Activated CD4-positive, alpha-beta memory T cell treated with anti-CD3 and anti-CD28 coated beads, Interleukin-2, amount 10 ng/mL, durations not matched to agents 7 days and 5 days (primary cell): ENCODE measurements around the gene ESRRA. TPM values are rescaled to one million over a fixed set of nuclear protein-coding genes. Genes with fewer than 3 reads are reported as not detected.

Source experiments
- CTCF ChIA-PET: fragments of 350-600 bp; sonication (Branson Sonifier 250); formaldehyde crosslinking; loops from one replicate; lab custom pipeline; 2021; ENCODE audit warnings: antibody characterized with exemption, inconsistent platforms; lab: Charles Lee
- POLR2A ChIA-PET: fragments of 350-600 bp; sonication (Branson Sonifier 250); formaldehyde crosslinking; loops from one replicate; lab custom pipeline; 2021; ENCODE audit warnings: antibody characterized with exemption; lab: Charles Lee
- DNase-seq: peaks from one replicate; pipeline ENCODE4 v3.0.0-alpha.2; 2020
- H3K27ac Mint-ChIP-seq: one replicate; pipeline ENCODE4 v1.8.0; 2021; ENCODE audit warnings: mild to moderate bottlenecking, mixed read lengths
- H3K27me3 Mint-ChIP-seq: one replicate; pipeline ENCODE4 v1.8.0; 2021; ENCODE audit warnings: mixed read lengths
- H3K36me3 Mint-ChIP-seq: one replicate; pipeline ENCODE4 v1.8.0; 2021; ENCODE audit warnings: low read depth, mixed read lengths
- H3K4me1 Mint-ChIP-seq: one replicate; pipeline ENCODE4 v1.8.0; 2021; ENCODE audit warnings: mixed read lengths
- H3K4me3 Mint-ChIP-seq: one replicate; pipeline ENCODE4 v1.8.0; 2021; ENCODE audit warnings: mild to moderate bottlenecking, mixed read lengths
- H3K9me3 Mint-ChIP-seq: one replicate; pipeline ENCODE4 v1.8.0; 2021; ENCODE audit warnings: mixed read lengths
- total RNA-seq, 2 experiments: library from RNA; stranded (reverse); gene quantifications; one replicate each; pipeline ENCODE4 v1.2.3, GENCODE V29; 2021

The ESRRA gene
- total RNA-seq, 2 experiments from 2014 or later: 38.5 to 42.2 TPM

DNA sequence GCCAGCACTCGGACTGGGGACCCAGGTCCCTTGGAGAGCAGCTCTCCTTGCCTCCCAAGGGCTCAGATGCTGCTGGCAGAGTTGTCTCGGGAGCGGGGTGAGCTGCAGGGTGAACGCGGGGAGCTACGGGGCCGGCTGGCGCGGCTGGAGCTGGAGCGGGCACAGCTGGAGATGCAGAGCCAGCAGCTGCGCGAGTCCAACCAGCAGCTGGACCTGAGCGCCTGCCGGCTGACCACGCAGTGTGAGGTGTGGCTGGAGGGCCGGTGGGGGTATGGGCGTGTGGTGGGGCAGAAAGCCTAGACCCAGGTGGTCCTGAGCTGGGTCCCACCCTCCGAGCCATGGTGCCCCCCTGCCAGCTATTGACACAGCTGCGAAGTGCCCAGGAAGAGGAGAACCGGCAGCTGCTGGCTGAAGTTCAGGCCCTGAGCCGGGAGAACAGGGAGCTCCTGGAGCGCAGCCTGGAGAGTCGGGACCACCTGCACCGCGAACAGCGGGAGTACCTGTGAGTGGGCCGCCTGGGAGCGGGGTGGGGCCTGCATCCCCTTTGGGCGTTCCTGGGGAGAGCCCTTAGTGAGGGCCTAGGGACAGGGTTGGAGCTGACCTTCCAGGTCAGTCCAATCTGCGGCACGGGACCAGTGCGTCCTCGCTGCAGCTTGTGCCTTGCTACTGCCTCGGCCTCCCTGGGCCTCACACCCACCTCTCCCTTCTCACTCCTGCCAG, 47.8 kb downstream of the ESRRA start:
- Mint-ChIP-seq H3K27ac (no peak overlapping the region), H3K36me3 (peaks cover 9% of the 10 kb centered on the region), H3K4me3 (no peak overlapping the region), H3K4me1 (peaks cover 13% of the 10 kb centered on the region), H3K27me3 (no peaks in the 10 kb centered on the region), H3K9me3 (no peaks in the 10 kb centered on the region)
- no peak for DNase-seq
- CTCF ChIA-PET: interaction anchor here (0.7 to 3.9 kb wide), 2 partner anchors 11 to 21 kb away, joined by 3 to 16 read pairs; no protein-coding TSS in a partner anchor
- POLR2A ChIA-PET: interaction anchor here (1.3 to 4.2 kb wide), 3 partner anchors 13 to 36 kb away, joined by 4 to 13 read pairs (median 13); partner anchors contain the start of genes CCDC88B, PRDX5 and TRMT112

GRCh38 chr11:64353715-64354506, 48.6 kb downstream of the ESRRA start:
- Mint-ChIP-seq H3K4me1 (peaks cover 15% of the 10 kb centered on the region), H3K27ac (no peak overlapping the region), H3K9me3 (no peaks in the 10 kb centered on the region), H3K4me3 (no peak overlapping the region), H3K36me3 (peaks cover 7% of the 10 kb centered on the region), H3K27me3 (no peaks in the 10 kb centered on the region)
- ChIA-PET CTCF (interaction anchor here (0.7 to 3.9 kb wide), 3 partner anchors 12 to 23 kb away, joined by 3 to 16 read pairs (median 6); no protein-coding TSS in a partner anchor), POLR2A (interaction anchor here (1.3 to 4.2 kb wide), 3 partner anchors 14 to 37 kb away, joined by 4 to 13 read pairs (median 13); partner anchors contain the start of genes CCDC88B, PRDX5 and TRMT112)
- no peak for DNase-seq

DNA sequence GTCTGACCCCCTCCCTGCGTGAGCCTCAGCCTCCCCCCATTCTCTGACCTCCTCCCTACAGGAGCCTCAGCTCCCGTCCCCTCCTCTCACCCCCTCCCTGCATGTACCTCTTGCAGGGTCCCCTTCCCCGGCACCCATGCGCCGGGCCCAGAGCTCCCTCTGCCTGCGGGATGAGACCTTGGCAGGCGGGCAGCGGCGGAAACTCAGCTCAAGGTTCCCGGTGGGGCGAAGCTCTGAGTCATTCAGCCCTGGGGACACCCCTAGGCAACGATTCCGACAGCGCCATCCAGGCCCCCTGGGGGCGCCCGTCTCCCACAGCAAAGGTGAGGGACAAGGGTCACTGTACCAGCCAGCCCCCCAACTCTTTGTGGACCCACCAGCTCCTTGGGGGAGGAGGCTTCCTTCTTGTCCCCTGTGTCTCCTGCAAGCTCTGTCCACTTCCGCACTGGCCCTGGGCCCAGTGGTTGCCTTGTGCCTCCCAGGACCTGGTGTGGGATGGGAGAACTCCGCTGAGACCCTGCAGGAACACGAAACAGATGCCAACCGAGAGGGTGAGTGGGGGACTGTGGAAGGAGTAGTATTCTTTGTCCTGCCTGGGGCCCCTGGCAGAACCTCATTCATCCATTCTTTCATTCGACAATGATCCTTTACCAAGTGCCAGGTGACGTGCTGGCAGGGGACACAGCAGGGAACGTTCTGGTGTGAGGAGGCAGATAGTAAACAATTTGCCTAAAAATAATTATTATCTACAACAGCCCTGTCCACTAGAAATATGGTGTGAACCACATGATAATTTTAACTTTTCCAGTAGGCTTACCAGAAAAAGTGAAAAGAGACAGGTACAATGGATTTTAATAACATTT, 50.0 kb downstream of the ESRRA start:
- Mint-ChIP-seq H3K4me1 (peaks cover 25% of the 10 kb centered on the region), H3K27ac (no peak overlapping the region), H3K36me3 (peaks cover 11% of the 10 kb centered on the region), H3K27me3 (no peaks in the 10 kb centered on the region), H3K9me3 (no peaks in the 10 kb centered on the region), H3K4me3 (no peak overlapping the region)
- POLR2A ChIA-PET: interaction anchor here (0.6 to 4.2 kb wide), 3 partner anchors 9 to 38 kb away, joined by 3 to 13 read pairs (median 13); partner anchors contain the start of genes CCDC88B, PRDX5 and TRMT112
- DNase-seq: peak; percentile 26
- CTCF ChIA-PET: interaction anchor here (0.6 to 3.9 kb wide), 8 partner anchors 13 to 149 kb away, joined by 3 to 16 read pairs (median 4); partner anchors contain the start of genes FERMT3 and PRDX5

- CTCF ChIA-PET: interaction anchor here (0.9 to 4.1 kb wide), 10 partner anchors 14 to 150 kb away, joined by 3 to 28 read pairs (median 5); partner anchors contain the start of genes CCDC88B, FERMT3, PRDX5 and TRMT112
- Mint-ChIP-seq H3K9me3 (no peaks in the 10 kb centered on the region), H3K4me3 (peak overlapping the region; percentile 10), H3K4me1 (peaks cover 36% of the 10 kb centered on the region), H3K27me3 (no peaks in the 10 kb centered on the region), H3K27ac (peak overlapping the region; percentile 72), H3K36me3 (peaks cover 22% of the 10 kb centered on the region)
- POLR2A ChIA-PET: interaction anchor here (0.6 to 5.1 kb wide), 4 partner anchors 7 to 39 kb away, joined by 3 to 29 read pairs (median 3); partner anchors contain the start of genes PRDX5 and TRMT112
- DNase-seq: peak; percentile 53
Measured at GRCh38 chr11:64356498-64357411, 51.4 kb downstream of the ESRRA start.

DNA sequence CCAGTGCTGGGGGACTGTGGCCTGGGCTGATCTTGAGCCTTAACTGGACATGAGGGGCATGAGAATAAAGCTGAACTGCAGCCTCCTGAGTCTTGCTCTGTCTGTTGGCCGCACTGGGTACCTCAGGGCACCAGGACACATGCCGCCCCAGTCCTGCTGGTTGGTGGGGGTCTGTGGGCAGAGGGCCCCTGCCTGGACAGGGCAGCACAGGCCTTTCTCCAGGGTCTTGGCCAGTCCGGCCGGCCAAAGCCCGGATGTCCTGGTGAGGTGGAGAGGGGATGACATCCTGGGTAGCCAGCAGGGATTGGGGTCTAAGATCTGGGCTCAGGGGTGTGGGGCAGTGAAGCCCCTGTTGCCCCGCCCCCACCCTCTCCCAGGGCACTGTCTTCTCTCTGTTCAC, 52.1 kb downstream of the ESRRA start:
- CTCF ChIA-PET: interaction anchor here (0.9 to 4.1 kb wide), 10 partner anchors 9 to 151 kb away, joined by 3 to 28 read pairs (median 5); partner anchors contain the start of genes CCDC88B, FERMT3, PRDX5 and TRMT112
- Mint-ChIP-seq H3K4me1 (peaks cover 40% of the 10 kb centered on the region), H3K36me3 (peaks cover 29% of the 10 kb centered on the region), H3K9me3 (no peaks in the 10 kb centered on the region), H3K4me3 (no peak overlapping the region), H3K27ac (peak overlapping the region; percentile 89), H3K27me3 (no peaks in the 10 kb centered on the region)
- DNase-seq: no peak
- POLR2A ChIA-PET: interaction anchor here (0.7 to 5.1 kb wide), 6 partner anchors 8 to 151 kb away, joined by 3 to 29 read pairs (median 6); partner anchors contain the start of genes CCDC88B, FERMT3, PRDX5 and TRMT112

DNA sequence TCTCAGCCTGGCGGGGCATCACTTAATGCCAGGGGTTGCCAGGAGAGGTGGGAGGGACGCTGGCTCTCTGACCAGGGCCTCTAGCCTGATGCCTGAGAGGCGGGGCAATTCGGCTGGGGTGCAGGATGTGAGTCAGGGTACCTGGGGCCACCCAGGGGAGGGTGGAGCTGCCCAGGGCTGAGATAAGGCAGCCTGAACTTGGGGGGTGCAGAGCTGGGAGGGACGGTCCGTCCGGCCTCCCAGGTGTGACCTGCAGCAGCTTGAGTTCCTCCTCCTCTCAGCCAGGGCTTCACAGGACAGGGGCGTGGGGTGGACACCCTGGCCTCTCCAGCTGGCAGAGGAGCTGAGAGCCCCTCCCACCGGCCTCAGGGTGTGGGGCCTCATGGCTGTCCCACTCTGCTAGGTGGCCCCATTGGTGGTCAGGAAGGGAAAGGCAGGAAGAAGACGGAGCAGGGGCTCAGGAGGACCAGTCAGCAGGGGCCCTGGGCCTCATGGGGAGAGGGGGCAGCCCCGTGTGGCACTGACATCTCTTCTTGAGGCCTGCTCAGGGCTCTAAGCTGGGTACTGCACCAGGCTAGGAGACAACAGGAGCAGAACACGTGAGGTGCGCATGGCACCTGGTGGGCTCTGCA, 52.7 kb downstream of the ESRRA start:
- Mint-ChIP-seq H3K36me3 (peaks cover 32% of the 10 kb centered on the region), H3K4me1 (peaks cover 40% of the 10 kb centered on the region), H3K27ac (peak overlapping the region; percentile 89), H3K27me3 (no peaks in the 10 kb centered on the region), H3K9me3 (no peaks in the 10 kb centered on the region), H3K4me3 (peak overlapping the region; percentile 70)
- CTCF ChIA-PET: interaction anchor here (0.6 to 4.1 kb wide), 7 partner anchors 10 to 91 kb away, joined by 3 to 28 read pairs (median 6); partner anchors contain the start of genes CCDC88B, PRDX5 and TRMT112
- DNase-seq: peak; percentile 77
- POLR2A ChIA-PET: interaction anchor here (1.1 to 5.1 kb wide), 6 partner anchors 9 to 421 kb away, joined by 3 to 29 read pairs (median 7); partner anchors contain the start of genes CCDC88B, FERMT3, PRDX5 and SF1

GRCh38 chr11:64358536-64358906, 53.2 kb downstream of the ESRRA start:
- DNase-seq: no peak
- Mint-ChIP-seq H3K4me1 (peaks cover 40% of the 10 kb centered on the region), H3K27me3 (no peaks in the 10 kb centered on the region), H3K27ac (peak overlapping the region; percentile 89), H3K4me3 (peak overlapping the region; percentile 70), H3K36me3 (peaks cover 34% of the 10 kb centered on the region), H3K9me3 (no peaks in the 10 kb centered on the region)
- POLR2A ChIA-PET: interaction anchor here (1.5 to 5.1 kb wide), 5 partner anchors 9 to 420 kb away, joined by 4 to 29 read pairs (median 8); partner anchors contain the start of genes CCDC88B, FERMT3, PRDX5 and SF1
- CTCF ChIA-PET: interaction anchor here (0.6 to 4.1 kb wide), 7 partner anchors 10 to 91 kb away, joined by 3 to 28 read pairs (median 6); partner anchors contain the start of genes CCDC88B, PRDX5 and TRMT112

DNA sequence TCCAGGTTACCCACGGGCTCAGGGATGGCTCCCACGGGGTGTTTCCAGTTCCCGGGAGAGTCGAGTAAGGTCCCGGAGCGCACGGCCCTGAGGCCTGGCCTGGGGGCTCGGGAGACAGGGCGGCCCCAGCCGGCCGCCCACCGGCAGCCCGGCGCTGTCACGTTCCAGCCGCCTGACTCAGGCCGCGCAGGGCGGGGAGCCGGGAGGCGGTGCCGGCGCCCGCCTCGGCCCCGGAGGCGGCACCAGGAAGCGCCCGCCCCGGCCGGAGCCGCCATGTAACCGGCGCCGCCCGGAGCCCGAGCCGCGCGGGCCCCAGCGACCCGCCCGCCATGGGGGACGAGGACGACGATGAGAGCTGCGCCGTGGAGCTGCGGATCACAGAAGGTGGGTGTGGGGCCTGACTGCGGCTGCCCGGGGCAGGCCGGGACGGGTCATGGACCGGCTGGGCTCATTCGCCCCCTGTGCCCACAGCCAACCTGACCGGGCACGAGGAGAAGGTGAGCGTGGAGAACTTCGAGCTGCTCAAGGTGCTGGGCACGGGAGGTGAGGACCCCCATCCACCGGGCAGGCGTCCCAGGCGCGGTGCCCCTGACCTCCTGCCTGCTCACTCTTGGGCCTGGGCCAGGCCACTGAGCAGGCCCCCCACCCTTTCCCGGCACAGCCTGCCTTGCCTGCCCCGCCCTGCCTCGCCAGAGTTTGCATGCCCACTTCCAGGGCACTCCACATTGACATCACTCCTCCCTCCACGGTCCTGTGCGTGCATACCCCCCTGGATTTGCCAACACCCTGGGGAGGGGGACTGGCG, 53.8 kb downstream of the ESRRA start, which contains the start of gene RPS6KA4:
TSS of gene RPS6KA4 (plus strand) at position 256 of the 805 bp plus-strand sequence. CDS start at position 330, 74 bp downstream.
- Mint-ChIP-seq H3K27me3 (no peaks in the 10 kb centered on the region), H3K9me3 (no peaks in the 10 kb centered on the region), H3K36me3 (peaks cover 37% of the 10 kb centered on the region), H3K4me1 (peaks cover 40% of the 10 kb centered on the region), H3K27ac (peak within 1 kb of the TSS; percentile 89), H3K4me3 (peak within 1 kb of the TSS; percentile 92)
- DNase-seq: peak; percentile 65
- ChIA-PET CTCF (interaction anchor here (0.7 to 4.1 kb wide), 12 partner anchors 11 to 330 kb away, joined by 3 to 28 read pairs (median 4); partner anchors contain the start of genes PRDX5 and TRMT112), POLR2A (interaction anchor here (1.0 to 5.1 kb wide), 10 partner anchors 10 to 420 kb away, joined by 3 to 29 read pairs (median 4); partner anchors contain the start of genes CCDC88B, FERMT3, PRDX5 and SF1)

DNA sequence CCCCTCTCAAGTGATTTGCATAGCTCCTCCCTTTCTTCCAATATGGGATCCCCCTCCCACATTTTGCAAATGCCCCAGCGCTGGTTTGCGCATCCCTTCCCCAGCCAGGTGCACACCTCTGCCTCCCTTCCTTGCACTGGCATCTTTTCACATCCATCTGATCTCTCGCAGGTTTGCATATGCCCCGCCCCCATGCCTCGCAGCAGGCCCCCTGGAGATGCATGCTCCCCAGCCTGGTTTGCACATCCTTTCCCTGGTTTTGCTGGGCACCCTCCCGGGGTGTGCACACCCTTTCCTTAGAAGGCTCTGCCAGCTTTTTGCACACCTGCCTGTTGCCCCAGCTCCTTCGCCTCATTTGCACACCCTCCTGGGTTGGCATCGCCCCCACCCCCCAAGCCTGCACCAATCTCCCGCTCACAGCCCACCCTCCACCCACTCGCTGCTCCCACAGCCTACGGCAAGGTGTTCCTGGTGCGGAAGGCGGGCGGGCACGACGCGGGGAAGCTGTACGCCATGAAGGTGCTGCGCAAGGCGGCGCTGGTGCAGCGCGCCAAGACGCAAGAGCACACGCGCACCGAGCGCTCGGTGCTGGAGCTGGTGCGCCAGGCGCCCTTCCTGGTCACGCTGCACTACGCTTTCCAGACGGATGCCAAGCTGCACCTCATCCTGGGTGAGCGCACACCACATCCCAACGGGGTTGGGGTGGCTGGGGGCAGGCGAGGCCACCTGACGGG, 54.6 kb downstream of the ESRRA start:
- POLR2A ChIA-PET: interaction anchor here (0.9 to 5.1 kb wide), 10 partner anchors 10 to 419 kb away, joined by 3 to 29 read pairs (median 4); partner anchors contain the start of genes CCDC88B, FERMT3, PRDX5 and SF1
- H3K4me1 Mint-ChIP-seq: peaks cover 43% of the 10 kb centered on the region
- H3K9me3 Mint-ChIP-seq: no peaks in the 10 kb centered on the region
- CTCF ChIA-PET: interaction anchor here (0.7 to 4.1 kb wide), 12 partner anchors 14 to 329 kb away, joined by 3 to 28 read pairs (median 4); partner anchors contain the start of genes PRDX5 and TRMT112
- peak overlapping the region; percentile 78 for H3K27ac Mint-ChIP-seq
- H3K4me3 Mint-ChIP-seq: peak overlapping the region; percentile 92
- peaks cover 42% of the 10 kb centered on the region for H3K36me3 Mint-ChIP-seq
- no peaks in the 10 kb centered on the region for H3K27me3 Mint-ChIP-seq
- DNase-seq: peak; percentile 43
